Breast epithelium (tissue), 4 donors: Measurements from ENCODE around the gene GAS5. TPM values are rescaled to one million over a fixed set of nuclear protein-coding genes. Genes with fewer than 3 reads are reported as not detected.

Experiments used
- DNase-seq, 2 donors: peaks; one replicate each; pipeline ENCODE4 v3.0.0-alpha.2; 2019; ENCODE audit warnings: low spot score in 2 of 2
- H3K27ac ChIP-seq, 2 donors: fragments of 200-600 bp; sonication (generic) in 1 of 2; one replicate each; pipeline ENCODE4 v1.5.1; 2016 to 2019; ENCODE audit warnings: mild to moderate bottlenecking in 1 of 2
- H3K27me3 ChIP-seq, 2 donors: fragments of 200-600 bp; sonication (generic) in 1 of 2; one replicate each; pipeline versions ENCODE4 v1.5.1 to v1.6.0; 2017 to 2019; ENCODE audit warnings: control low read depth in 1 of 2, mild to moderate bottlenecking in 1 of 2
- H3K36me3 ChIP-seq: fragments of 200-600 bp; one replicate; pipeline ENCODE4 v1.5.1; 2019
- H3K4me1 ChIP-seq, 2 donors: fragments of 200-600 bp; sonication (generic); one replicate each; pipeline ENCODE4 v1.5.1; 2016 to 2019; ENCODE audit warnings: control low read depth in 1 of 2
- H3K4me3 ChIP-seq, 3 donors: fragments of 200-600 bp; sonication (generic); 1 replicate in 2 of 3; 2 replicates in 1 of 3; pipeline ENCODE4 v1.5.1; 2016 to 2019; ENCODE audit warnings: mild to moderate bottlenecking in 3 of 3, moderate library complexity in 2 of 3
- H3K9me3 ChIP-seq, 2 donors: fragments of 200-600 bp; sonication (generic) in 1 of 2; one replicate each; pipeline ENCODE4 v1.5.1; 2016 to 2019; ENCODE audit warnings: control low read depth in 1 of 2
- CTCF ChIP-seq, 3 donors: fragments of 450-650 bp; IDR thresholded peaks; one replicate each; pipeline ENCODE4 v1.5.1; 2016 to 2017; ENCODE audit warnings: antibody characterized with exemption in 3 of 3, mild to moderate bottlenecking in 3 of 3, moderate library complexity in 3 of 3
- POLR2A ChIP-seq: fragments of 450-650 bp; IDR thresholded peaks from one replicate; pipeline ENCODE4 v1.6.1; 2016; ENCODE audit warnings: antibody characterized with exemption, mild to moderate bottlenecking, moderate library complexity
- POLR2AphosphoS5 ChIP-seq, 3 donors: sonication (generic); formaldehyde crosslinking; IDR thresholded peaks; one replicate each; pipeline ENCODE4 v1.6.1; 2017; ENCODE audit warnings: antibody characterized with exemption in 3 of 3
- intact Hi-C: fragments of 100-400 bp; cut with DNase I; formaldehyde crosslinking; loops from one replicate; pipeline ENCODE4 v1.15.1; 2023; ENCODE audit warnings: low total_unique reads
- total RNA-seq, 3 donors: library from RNA; depleted of rRNA; stranded (reverse); fragments of >200 nt; gene quantifications; one replicate each; pipeline ENCODE4 v1.1.0, GENCODE V29; 2016

Gene GAS5
- total RNA-seq, 3 donors from 2014 or later, result 320 to 763 (median 754) TPM

- intact Hi-C loops, result no loop called here
- DNase-seq, result no peak
- H3K4me3 ChIP-seq, result peak overlapping the region; percentile 76 to 84 (median 81)
- H3K36me3 ChIP-seq, result no peaks in the 10 kb centered on the region
- no peaks in the 10 kb centered on the region for H3K9me3 ChIP-seq
- no peaks in the 10 kb centered on the region for H3K27me3 ChIP-seq
- TF ChIP-seq POLR2AphosphoS5 (IDR thresholded peaks at IDR 0.05), result no peak
- no peak for TF ChIP-seq CTCF (IDR thresholded peaks at IDR 0.05)
- TF ChIP-seq POLR2A, result no peak
- peaks cover 0 to 4% of the 10 kb centered on the region in 2 donors for H3K4me1 ChIP-seq
- peak overlapping the region; percentile 95 to 96 for H3K27ac ChIP-seq
Observed at GRCh38 chr1:173866413-173867115, 1.2 kb downstream of the GAS5 start.

- Histone ChIP-seq H3K36me3 (no peaks in the 10 kb centered on the region), H3K4me1 (peaks cover 0 to 4% of the 10 kb centered on the region in 2 donors)
- intact Hi-C loops, result no loop called here
Observed at GRCh38 chr1:173865468-173866164, 2.2 kb downstream of the GAS5 start.

DNA sequence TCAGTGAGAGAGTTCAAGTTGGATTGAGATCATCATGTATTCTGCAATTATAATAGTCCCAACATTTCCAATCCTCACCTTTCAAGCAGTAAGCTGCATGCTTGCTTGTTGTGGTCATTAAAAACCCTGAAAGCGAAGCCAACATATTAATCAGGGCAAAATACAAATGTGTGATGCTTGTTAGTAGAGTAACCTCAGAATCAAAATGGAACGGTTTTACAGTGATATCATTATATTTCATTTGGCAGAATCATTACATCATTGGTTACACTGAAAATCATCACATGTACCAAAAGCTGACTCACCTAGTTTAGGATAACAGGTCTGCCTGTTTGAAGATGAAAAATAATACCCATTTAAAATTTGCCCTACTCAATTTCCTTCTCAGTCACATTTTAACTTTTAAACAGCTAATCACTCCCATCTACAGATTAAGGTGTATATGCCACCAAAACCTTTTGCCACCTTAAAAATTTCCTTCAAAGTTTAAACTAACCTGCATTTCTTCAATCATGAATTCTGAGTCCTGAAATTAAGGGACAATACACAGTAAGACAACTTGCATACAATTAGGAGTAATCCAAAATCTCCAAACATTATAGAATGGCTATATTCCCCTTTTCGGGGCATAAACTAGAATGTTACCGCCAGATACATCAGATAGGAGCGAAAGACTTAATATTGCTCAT is 3.5 kb downstream of the GAS5 start:
- Histone ChIP-seq H3K36me3 (no peaks in the 10 kb centered on the region), H3K9me3 (no peaks in the 10 kb centered on the region), H3K4me3 (peak overlapping the region in 1 of 3 donors; percentile 2), H3K27ac (peak overlapping the region in 1 of 2 donors; percentile 21), H3K4me1 (peaks cover 0 to 4% of the 10 kb centered on the region in 2 donors), H3K27me3 (no peaks in the 10 kb centered on the region)
- DNase-seq, result no peak
- TF ChIP-seq POLR2AphosphoS5 (IDR thresholded peaks at IDR 0.05), result no peak
- TF ChIP-seq POLR2A, result no peak
- TF ChIP-seq CTCF (IDR thresholded peaks at IDR 0.05), result no peak
- intact Hi-C loops, result no loop called here

More at GRCh38 chr1:173865468-173866164, 2.2 kb downstream of the GAS5 start:
- no peak for DNase-seq
- Histone ChIP-seq H3K9me3 (no peaks in the 10 kb centered on the region), H3K27ac (peak overlapping the region in 1 of 2 donors; percentile 34), H3K4me3 (peak overlapping the region in 2 of 3 donors; percentile 76 to 81), H3K27me3 (no peaks in the 10 kb centered on the region)
- no peak for TF ChIP-seq POLR2AphosphoS5 (IDR thresholded peaks at IDR 0.05)
- TF ChIP-seq CTCF (IDR thresholded peaks at IDR 0.05), result no peak
- no peak for TF ChIP-seq POLR2A

DNA sequence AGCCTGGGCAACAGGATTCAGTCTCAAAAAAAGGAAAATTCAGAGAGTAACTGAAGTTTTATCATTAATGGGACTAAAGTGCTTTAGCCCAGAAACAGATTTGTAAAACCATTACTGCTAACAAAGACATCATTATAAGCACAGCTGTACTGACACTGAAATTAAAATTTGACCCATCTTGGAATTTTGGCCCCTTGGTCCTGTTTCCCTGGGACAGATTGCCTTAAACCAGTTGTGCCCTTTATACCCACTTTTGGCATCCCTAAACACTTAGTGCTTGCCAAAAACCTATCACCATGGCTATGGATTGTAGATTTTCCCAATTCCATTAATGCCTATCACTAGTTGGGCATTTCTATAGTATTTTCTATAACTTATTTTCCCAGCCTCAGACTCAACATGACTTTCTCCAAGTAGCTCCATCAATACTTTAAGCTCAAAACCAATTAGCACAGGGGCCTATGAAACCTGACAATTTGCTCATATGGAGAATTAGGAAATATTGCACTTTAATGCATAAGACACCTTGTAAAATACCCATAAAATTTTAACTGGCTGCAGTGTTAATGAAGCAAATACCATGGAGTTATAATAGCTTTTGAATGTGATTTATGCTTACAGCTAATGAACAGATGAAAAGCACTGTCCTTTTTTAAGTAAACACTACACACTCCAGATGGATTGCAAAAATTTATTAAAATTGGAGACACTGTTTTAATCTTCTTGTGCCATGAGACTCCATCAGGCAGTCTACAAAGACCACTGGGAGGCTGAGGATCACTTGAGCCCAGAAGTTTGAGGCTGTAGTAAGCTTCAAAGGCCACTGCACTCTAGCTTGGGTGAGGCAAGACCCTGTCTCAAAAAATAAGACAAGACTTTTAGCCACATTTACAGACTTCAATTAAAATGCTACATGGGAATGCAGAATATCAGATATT is 4.3 kb downstream of the GAS5 start:
- intact Hi-C loops, result no loop called here
- Histone ChIP-seq H3K36me3 (no peaks in the 10 kb centered on the region), H3K9me3 (no peaks in the 10 kb centered on the region), H3K27me3 (no peaks in the 10 kb centered on the region), H3K4me1 (peaks cover 0 to 4% of the 10 kb centered on the region in 2 donors), H3K4me3 (no peak overlapping the region), H3K27ac (no peak overlapping the region)
- DNase-seq, result no peak
- TF ChIP-seq POLR2A, result no peak
- no peak for TF ChIP-seq CTCF (IDR thresholded peaks at IDR 0.05)
- TF ChIP-seq POLR2AphosphoS5 (IDR thresholded peaks at IDR 0.05), result no peak
